Measurements from ENCODE around the gene CPA3.

Gene CPA3

DNA sequence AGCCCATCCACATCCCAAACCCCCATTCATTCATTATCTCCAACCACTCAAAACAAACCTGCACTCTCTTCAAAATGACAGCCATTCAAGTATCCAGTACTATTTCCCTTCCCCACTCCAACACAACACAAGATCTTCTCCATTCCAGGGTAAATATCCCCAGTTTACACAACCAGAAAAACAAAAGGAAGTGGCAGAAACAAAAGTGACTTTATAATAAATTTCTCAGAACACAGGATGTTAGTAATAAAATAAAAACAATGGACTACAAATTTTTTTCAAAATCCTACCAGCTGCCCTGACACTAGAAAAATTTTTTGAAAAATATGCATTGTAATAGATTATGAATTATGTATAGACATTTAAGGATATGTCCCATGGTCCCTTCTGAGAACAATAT lies 14.2 kb downstream of the CPA3 start:
- no peak for TF ChIP-seq ZNF274 (IDR thresholded peaks at IDR 0.05; ENCODE audit: low read depth, low read length)

DNA sequence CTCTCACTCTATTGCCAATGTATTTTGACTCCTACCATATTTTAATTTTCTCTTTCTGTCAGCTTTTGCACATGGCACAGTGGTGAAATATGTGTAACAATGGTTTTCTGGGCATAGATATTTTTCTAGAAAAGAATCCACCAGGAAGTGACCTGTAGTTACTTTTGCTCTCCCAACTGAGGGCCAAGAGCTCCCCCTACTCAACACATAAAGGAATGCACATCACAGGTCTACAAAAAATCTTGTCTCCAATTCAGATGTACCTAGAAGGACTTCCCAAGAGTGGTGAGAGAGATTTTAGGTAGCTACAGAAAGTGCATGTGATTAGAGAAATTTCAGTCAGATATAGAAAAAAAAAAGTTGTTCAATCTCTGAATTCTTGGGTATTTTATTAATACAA lies 15.6 kb downstream of the CPA3 start:
- no peak for TF ChIP-seq ZNF274 (IDR thresholded peaks at IDR 0.05; ENCODE audit: low read depth, low read length)
- H3K4me3 ChIP-seq (ENCODE audit: low read length): no peak overlapping the region

More for the DNA sequence above, 14.2 kb downstream of the CPA3 start:
- no peak overlapping the region for H3K4me3 ChIP-seq (ENCODE audit: low read length)

DNA sequence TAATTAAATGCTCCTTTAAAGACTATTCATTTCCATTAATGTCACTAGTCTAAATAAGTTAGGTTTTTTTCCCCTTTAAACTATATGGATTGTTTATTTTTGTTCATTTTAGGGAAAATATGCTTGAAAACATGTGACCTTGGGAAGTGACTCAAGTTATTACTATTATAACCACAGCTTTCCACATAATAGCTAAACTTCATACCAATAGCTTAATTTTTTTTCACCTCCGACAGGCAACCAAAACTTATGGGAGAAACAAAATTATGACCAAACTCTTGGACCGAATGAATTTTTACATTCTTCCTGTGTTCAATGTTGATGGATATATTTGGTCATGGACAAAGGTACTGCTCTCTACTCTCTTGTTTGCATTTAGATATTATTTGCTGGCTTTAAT lies 16.2 kb downstream of the CPA3 start:
- no peak for TF ChIP-seq ZNF274 (IDR thresholded peaks at IDR 0.05; ENCODE audit: low read depth, low read length)
- no peak overlapping the region for H3K4me3 ChIP-seq (ENCODE audit: low read length)

DNA sequence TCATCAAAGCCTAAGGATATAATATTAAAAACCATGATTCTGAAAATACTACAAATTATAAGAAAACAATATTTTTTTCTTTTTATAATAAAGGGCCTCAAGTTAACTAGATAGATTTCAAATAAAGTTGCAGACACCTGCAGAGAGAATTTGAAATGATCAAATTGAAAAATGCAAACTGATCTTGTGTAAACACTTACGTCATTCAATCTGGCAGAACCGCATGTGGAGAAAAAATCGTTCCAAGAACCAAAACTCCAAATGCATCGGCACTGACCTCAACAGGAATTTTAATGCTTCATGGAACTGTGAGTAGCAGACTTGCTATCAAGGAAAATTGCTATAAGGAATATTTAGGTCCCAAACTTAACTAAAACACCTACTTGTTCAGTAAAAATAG lies 17.2 kb downstream of the CPA3 start:
- no peak for TF ChIP-seq ZNF274 (IDR thresholded peaks at IDR 0.05; ENCODE audit: low read depth, low read length)
- no peak overlapping the region for H3K4me3 ChIP-seq (ENCODE audit: low read length)

DNA sequence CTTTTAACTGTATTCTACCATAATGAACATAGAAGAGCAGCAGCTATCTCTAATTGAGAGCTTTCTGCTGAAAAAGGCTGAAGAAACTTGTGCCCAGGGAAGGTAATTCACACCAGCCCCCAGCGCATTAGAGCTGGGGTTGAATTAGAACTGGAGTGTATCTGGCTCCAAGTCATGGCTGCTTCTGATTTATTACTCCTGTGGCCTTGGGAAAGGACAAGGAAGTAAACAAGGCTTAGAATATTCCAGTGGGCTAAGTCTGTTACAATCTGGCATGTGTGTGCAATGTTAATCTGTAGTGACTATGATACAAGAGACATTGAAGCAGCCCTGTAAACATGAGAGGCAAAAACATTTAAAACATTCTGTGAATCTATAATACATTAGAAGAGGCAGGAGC lies 18.1 kb downstream of the CPA3 start:
- no peak overlapping the region for H3K4me3 ChIP-seq (ENCODE audit: low read length)
- no peak for TF ChIP-seq ZNF274 (IDR thresholded peaks at IDR 0.05; ENCODE audit: low read depth, low read length)

DNA sequence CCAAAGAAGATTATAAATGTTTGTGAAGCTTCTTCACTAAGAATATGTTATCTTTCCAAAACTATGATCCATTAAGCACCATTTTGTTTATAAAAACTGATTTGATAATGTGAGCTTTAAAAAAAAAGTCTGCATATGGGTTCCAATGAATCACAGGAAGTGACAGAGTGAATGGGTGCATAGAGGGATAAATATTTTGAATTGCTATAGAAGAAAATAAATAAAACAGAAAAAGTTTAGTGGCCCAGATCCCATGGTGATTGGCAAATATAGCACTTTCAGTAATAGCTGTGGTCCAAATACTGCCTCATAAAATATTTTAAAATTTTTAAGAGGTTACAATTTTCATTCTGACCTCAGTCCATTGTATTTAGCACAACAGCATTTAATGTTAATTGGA lies 19.2 kb downstream of the CPA3 start:
- no peak overlapping the region for H3K4me3 ChIP-seq (ENCODE audit: low read length)
- no peak for TF ChIP-seq ZNF274 (IDR thresholded peaks at IDR 0.05; ENCODE audit: low read depth, low read length)

DNA sequence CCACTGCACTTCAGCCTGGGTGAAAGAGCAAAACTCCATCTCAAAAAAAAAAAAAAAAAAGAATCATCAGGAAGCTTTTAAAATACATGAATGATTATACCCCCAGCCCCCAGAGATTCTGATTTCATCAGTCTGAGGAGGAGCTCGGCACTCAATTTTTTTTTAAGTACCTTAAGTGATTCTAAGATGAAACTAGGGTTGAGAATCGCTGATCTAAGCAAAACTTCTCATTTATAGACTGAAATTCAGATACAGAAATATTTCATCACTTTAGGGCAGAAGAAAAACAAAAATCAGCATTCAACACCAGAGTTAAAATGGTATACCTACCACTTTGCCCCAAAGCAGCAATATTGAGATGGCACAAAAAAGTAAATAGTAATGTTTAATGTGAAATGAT lies 24.7 kb downstream of the CPA3 start:
- H3K4me3 ChIP-seq (ENCODE audit: low read length): no peak overlapping the region
- no peak for TF ChIP-seq ZNF274 (IDR thresholded peaks at IDR 0.05; ENCODE audit: low read depth, low read length)

DNA sequence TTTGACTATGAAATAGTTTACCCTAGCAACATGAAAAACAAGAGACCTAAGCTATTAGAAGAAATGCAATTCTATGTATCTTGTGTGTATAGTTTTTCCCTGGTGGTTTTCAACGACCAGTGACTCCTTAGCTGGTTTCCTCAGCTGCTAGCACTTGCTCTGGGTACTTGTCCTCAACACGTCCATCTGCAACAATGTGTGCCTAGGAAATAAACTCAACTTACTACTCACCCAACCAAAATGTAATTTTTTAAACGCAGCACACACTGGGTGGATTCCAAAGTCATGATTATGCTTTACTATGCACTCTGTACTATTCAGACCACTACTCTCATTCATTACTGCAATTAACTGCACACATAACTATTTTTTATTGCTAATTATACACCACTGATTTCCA lies 31.0 kb downstream of the CPA3 start:
- H3K4me3 ChIP-seq (ENCODE audit: low read length): no peak overlapping the region
- TF ChIP-seq ZNF274 (IDR thresholded peaks at IDR 0.05; ENCODE audit: low read depth, low read length): no peak

DNA sequence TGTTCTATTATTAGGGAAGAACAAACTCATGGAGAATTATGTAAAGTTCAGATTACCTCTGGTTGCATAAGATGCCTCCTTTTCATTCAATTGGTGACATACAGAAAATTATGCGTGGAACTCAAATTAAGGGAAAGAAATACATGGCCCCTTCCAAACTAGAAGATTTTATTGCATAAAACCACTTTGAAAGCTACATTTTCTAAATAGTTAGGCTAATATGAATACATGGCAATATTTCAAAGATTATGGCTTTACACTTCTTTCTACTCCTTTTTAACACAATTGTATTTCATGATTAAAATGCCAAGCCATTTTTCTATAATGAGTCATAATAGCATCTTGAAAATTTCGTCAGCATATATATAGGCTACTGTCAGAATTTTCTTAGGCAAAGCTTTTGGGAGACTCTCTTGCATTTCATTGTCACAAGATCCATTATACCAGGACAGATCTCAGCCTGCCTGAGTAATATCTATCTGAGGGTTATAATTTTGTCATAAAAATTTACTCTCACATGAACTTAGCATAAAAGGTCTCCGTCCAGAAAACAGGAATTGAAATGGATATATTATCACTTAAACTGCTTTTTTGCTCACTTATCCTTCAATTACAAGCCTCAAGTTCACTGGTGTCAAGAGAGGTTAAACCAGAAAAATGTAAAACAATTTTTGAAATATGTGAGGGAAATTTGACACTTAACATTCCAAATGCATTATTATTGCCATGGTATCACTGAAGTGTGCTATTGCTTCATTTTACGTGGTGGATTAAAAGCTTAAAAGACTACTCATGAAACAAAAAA lies 37.1 kb downstream of the CPA3 start:
- TF ChIP-seq ZNF274 (IDR thresholded peaks at IDR 0.05; ENCODE audit: low read depth, low read length): no peak
- no peak overlapping the region for H3K4me3 ChIP-seq (ENCODE audit: low read length)

DNA sequence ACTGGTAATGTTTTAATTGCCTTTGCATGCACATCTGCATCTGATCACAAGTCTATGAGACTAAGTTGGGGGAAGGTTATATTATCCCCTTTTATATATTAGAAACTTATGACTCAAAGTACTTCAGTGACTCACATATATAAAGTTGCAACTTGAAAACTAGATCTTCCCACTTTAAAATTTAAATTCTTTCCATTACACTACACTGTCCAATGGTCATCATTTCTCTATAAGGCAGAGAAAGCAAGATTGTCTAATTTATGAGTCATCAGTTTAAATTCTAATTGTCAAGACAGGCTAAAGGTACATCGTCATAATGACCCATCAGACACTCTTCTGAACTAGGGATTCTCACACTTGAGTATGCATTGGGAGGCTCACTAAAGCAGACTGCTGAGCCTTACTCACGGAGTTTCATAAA lies 37.9 kb downstream of the CPA3 start:
- no peak overlapping the region for H3K4me3 ChIP-seq (ENCODE audit: low read length)
- TF ChIP-seq ZNF274 (IDR thresholded peaks at IDR 0.05; ENCODE audit: low read depth, low read length): no peak

DNA sequence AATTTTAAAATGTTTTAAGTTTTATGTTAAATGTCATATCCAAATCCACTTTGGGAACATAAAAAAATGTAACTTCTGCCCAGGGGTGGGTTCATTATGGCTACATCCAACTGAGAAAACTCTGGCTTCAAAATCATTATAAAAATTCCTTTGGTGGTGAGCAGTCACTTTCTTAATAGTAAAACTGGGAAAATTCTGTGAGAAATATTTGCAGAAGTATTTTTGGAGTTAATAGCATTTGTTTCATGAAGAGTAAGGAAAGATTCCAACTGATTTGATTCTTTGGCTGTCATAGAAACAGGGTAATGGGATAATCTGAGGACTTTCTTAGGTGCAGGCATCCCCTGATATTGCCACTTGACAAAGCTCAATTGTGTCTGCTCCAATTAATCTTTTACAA lies 38.8 kb downstream of the CPA3 start:
- no peak for TF ChIP-seq ZNF274 (IDR thresholded peaks at IDR 0.05; ENCODE audit: low read depth, low read length)

DNA sequence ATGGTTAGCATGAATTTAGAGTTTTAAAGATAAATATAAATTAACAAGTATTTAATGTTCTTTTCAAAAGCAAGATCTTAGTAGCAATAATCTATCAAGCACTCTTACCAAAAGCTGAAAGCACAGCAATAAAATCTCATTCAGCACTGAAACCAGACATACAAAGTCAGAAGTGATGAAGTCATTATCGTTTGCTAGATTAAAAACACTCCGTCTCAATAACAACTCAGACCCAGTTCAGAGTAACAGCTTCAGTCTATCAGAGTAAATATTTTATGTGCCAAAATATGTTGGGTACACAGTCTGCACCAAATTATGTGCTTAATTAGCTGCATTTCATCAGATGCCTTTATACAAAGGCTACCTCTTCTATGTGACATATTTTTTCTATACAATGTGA lies 41.6 kb downstream of the CPA3 start:
- no peak for TF ChIP-seq ZNF274 (IDR thresholded peaks at IDR 0.05; ENCODE audit: low read depth, low read length)
- H3K4me3 ChIP-seq (ENCODE audit: low read length): no peak overlapping the region

More for the DNA sequence above, 38.8 kb downstream of the CPA3 start:
- no peak overlapping the region for H3K4me3 ChIP-seq (ENCODE audit: low read length)

DNA sequence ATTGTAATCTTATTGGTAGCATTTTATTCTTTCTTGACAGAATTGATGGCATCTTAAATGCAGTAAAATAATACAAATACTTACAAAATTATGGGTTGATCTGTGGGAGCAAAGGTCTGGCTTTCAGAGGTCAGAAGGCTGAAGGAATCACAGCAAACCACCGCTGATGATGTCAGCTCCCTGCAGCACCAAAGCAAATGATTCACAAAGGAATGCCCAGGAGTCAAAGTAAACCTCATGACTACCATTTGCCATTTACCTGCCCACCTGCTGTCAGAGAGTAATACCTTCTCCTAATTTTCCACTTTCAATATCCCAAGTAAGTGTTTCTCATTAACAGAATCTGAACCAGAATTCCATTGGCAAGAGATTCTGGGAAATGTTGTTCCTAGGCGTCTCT lies 46.1 kb downstream of the CPA3 start:
- TF ChIP-seq ZNF274 (IDR thresholded peaks at IDR 0.05; ENCODE audit: low read depth, low read length): no peak
- H3K4me3 ChIP-seq (ENCODE audit: low read length): no peak overlapping the region

DNA sequence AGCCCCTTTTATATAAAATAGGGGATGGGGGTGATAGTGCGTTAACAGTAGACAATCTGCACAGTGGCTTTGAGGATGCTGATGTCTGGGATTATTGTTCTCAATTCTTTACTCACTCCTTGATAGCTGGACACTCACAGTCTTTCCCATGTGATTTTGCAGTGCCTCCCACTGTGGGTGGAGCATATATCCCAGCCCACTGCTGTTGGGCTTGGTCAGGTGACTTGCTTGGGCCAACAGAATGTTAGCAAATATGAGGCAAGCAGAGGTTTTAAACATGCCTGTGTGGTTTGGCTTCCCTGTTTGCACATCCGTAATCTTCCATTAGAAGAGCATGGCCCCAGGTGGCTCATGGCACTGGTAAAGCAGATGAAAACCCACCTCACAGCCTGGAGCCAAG lies 46.5 kb downstream of the CPA3 start:
- no peak for TF ChIP-seq ZNF274 (IDR thresholded peaks at IDR 0.05; ENCODE audit: low read depth, low read length)
- no peak overlapping the region for H3K4me3 ChIP-seq (ENCODE audit: low read length)

DNA sequence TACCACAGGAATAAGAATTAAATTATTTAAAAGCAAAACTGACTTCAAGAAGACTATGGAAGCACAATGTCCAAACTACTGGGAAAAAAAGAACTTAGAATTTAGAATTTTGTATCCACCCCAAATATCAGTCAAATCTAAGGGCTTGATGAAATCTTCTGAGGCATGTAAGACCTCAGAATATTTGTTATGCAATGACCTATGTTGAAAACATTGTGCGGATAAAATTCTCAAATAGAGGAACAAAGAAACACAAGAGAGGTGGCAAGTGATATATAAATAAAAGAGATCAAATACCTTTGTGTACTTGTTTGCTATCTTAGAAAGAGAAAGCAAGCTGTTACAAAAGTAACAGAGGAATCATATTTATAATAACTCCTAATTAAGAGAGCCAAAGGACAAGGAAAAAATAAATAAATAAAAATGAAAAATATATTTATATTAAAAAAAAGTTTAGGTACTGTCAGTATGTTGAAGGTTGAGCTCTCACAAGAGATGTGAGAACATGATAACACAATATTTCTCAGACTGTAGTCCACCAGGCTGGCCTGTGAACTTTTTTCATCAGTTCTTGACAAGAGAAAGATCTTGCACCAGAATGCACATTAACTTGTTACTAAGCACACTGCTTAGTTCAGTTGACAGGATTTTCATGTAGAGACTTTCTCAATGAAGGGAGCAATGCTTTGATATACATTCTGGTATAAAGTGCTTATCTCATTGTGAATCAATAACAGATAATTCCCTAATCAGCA lies 50.0 kb downstream of the CPA3 start:
- no peak for TF ChIP-seq ZNF274 (IDR thresholded peaks at IDR 0.05; ENCODE audit: low read depth, low read length)
- no peak overlapping the region for H3K4me3 ChIP-seq (ENCODE audit: low read length)
